CD4-positive, alpha-beta T cell treated with Interleukin-4 for 1 hour (primary cell): ENCODE measurements around the gene AQP10.
A peak's percentile ranks its signal among the peaks of the same experiment; 100 is the strongest.
"Not testable (repeated sequence)": the region's sequence is repeated elsewhere in the genome, so short reads cannot be mapped to it uniquely, and the experiment has no call there.

Source experiments
- DNase-seq, 2 donors: peaks; one replicate each; pipeline ENCODE4 v3.0.0-alpha.2; 2020 to 2022

Gene AQP10

GRCh38 chr1:154324669-154325582, 4.0 kb downstream of the AQP10 start, which contains the start of gene ATP8B2:
Gene ATP8B2, plus strand, starts transcription at chr1:154325525. Its CDS starts 2,617 bp downstream, at chr1:154328142.
- peak; percentile 85 to 88 for DNase-seq

DNA sequence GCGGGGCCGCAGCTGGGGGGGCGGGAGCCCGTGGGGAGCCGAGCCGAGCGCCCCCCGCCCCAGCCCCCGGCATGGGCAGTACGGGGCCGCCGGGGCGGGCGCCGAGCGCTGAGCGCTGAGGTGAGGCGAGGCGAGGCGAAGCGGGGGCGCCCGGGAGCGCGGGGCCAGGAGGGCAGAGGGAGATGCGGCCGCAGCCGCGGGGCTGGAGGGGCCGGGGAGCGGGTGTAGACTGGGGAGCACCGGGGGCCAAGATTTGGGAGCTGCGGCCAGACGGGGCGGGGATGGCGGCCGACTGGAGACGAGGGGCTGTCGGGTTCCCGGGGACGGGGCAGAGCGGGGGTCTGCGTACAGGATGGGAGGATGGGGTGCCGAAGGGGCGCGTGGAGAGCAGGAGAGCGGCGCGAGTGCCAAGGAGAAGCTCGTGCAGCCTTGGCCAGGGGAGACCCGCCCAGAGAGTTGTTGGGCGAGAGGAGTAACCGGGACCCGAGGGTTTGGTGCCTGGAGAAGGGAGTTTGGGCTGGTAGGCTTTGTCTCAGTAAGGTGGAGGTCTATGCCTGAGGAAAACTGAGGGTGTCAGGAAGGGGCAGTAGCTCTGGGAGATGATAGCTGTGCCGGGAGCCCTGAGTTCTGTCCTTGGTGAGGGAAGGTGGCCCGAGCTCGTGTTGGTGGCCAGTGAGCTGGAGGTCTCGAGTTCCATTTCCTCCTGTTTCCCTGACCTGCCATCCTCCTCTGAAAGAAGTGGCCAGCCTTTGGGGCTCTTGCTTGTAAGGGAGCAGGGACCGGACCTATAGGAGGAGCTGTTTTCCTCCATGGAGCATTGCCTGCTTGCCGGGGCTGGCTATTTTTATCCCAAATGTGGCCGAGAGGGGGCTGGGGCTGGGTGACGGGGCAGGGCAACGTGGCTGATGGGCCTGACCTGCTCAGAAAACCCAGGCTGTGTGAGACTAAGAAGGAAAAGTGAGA, 5.0 kb downstream of the AQP10 start:
- peak; percentile 44 to 53 for DNase-seq

DNA sequence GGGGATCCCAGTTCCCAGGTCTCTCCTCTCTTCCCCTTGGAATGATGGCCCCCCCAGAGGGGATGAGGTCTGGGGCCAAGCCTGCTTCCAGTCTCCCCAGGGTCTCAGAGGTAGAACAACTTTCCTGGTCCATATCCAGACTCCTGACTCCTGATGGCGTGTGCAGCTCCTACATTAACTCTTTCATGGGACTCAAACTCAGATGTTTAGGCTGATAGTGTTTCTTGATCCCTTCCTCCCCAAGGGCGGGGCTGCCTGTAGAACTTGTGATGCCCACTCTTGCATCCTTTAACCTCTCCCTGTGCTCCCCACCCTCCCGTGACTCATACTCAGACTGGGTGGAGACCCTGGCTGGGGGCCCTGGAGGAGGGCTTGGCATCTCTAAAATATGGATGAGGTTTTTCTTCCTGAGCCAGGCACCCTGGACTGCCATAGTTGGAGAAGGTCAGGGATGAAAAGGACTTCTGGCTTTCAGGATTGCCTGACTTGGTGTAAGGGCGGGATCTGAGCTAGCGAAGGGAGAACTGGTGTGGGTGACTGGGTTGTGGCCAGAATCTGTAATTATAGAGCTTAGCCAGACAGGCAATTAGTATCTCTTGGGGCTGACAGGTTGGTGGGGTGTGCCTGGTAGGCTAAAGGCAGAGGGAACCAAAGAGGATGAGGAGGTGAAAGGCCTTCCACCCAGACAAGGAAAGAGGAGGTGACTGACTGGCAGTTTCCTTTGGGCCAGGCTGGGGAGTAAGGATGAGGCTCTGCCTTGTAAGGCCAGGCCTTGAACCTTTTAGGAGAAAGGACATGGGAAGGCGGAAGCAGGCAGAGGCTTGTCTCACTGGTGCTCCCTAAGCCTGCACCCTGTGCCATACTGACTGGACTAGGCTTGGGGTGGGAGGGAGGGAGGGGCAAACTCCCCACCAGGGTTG, 5.9 kb downstream of the AQP10 start:
- no peak for DNase-seq

DNA sequence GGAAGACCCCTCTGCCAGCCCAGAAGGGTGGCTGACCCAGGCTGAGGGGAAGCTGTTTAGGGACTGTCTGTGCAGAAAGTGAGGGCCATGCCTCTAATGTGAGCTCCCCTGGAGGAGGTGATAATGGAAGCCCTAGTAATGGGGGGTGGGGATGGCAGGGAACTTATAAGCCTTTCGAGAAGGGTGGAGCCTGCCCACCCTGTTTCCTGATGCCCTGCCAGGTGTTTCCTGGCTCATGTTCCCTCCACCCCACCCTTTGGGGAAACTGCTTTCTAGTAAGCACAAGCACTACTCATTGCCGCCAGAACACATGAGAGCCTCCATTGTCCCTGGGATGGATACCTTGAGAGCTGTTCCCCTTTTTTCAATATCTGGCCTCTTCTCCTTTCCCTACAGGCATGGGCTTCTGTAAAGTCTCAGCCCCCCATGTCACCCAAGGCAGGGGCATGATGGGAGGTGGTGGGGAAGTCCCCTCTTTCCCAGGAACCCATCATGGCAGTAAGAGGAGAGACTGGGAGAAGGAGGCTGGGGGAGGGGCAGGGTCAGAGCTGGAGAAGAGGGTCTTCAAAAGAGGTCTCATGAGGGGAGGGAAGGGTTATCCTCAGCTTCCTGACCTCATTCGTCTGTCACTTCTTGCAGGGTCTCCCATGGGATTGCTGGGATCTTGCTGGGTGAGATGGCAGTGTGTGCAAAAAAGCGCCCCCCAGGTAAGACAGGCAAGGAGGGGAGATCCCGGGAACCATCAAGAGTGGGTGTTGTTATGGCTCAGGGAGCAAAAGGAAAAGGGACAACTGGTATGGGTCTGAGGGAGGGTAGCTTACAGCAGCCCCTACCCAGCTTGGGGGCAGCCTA, 6.8 kb downstream of the AQP10 start:
- peak; percentile 57 to 68 for DNase-seq

DNA sequence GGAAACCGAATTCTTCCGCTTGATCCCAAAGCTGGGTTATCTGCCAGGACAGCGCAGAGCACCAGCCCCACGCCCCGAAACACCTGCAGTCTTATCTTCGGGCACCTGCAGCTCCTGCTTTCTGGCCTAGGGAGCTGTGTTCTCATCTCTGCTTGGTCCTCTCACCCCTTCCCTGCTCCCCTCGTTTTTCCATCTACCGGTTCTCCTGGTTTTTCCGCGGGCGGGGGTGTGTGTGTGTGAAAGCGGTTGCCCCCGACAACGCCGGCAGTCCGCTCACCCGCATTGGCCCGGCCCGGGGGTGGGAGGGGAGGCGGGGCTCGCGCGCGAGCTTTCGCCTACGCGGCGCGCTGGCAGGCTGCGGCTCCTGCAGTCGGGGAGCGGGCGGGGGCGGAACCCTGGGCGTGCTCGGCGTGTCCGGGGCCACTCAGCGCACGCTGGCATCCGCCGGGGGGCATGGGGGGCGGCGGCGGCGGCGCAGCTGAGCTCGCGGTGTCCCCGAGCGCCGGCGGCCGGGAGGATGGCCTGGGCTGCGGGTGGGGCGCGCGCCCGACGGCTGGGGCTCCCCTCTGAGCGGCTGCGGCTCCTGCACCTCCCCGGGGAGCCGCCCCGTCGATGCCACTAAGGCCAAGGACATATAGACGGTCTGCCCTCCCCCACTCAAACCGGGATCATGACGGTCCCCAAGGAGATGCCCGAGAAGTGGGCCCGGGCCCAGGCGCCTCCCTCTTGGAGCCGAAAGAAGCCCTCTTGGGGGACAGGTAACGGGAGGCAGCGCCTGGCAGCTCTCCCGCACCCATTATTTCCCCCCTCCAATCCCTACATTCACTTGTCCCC, 7.6 kb downstream of the AQP10 start:
- DNase-seq = peak; percentile 85 to 89

GRCh38 chr1:154329152-154329521, 8.2 kb downstream of the AQP10 start:
- no peak for DNase-seq

- DNase-seq = peak in 1 of 2 donors; percentile 60
These were observed 8.7 kb downstream of the AQP10 start for GRCh38 chr1:154329551-154330131.

DNA sequence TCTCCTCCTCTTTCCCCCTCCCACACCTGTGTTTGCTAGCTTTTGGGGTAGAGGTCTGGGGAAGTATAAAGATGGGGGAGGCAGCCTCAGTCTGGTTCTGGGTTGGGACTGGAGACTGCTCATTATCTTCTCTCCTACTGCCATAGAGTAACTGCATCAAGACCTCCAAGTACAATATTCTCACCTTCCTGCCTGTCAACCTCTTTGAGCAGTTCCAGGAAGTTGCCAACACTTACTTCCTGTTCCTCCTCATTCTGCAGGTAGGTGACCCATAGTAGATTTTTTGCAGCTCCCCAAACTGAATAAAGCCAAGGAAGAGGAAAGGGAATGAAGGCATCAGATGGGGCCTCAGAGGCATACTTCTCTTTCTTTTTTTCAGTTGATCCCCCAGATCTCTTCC, 9.8 kb downstream of the AQP10 start:
- peak in 1 of 2 donors; percentile 29 for DNase-seq

GRCh38 chr1:154334079-154335024, 13.5 kb downstream of the AQP10 start:
- no peak for DNase-seq

DNA sequence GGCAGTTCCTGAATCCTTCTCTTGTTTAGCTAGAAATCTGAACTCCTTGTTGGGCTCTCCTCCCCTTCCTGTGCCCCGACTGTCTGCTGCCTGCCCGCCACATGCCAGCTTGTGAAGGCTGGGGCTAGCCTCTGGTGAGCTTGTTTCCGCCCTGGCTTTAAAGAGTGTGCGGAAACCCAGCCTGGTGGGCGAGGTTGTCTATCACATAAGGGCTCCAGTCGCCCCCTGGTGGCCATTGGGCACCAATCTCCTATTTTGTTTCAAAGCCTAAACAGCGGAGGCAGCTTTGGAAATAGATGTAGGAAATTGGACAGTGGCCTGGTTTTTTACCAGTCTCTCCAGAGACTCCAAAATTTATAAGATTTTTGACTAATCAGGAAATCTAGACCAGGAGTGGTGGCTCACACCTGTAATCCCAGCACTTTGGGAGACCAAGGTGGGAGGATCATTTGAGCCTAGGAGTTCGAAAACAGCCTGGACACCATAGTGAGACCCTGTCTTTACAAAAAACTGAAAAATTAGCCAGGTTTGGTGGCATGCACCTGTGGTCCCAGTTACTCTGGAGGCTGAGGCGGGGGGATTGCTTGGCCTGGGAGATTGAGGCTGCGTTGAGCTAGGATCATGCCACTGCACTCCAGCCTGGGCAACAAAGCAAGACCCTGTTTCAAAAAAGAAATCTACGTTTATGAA, 14.3 kb downstream of the AQP10 start:
- peak; percentile 90 to 92 for DNase-seq

GRCh38 chr1:154337253-154337894, 16.5 kb downstream of the AQP10 start:
- DNase-seq = peak in 1 of 2 donors; percentile 65

DNA sequence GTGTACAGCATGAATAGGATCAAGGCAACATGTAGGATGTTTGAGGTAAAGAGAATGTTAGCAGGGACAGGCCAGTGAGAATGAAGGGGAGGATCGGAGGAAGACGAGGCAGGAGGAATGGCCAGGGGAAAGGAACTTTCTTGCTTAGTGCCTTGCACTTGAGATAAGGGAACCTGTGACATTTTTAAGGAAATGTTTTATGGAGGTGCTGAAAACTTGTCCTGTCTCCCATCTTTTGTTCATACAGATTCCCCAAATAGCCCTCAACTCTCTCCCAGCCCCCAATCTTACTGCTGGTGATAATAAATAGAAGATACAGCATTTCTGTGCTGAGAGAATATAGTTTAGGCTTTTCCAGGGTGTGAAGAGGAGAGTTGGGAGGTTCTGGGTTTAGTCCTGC, 18.0 kb downstream of the AQP10 start:
- DNase-seq = no peak

GRCh38 chr1:154341366-154341765, 20.5 kb downstream of the AQP10 start:
- DNase-seq = not testable (repeated sequence)

GRCh38 chr1:154342132-154342531, 21.2 kb downstream of the AQP10 start:
- no peak for DNase-seq

DNA sequence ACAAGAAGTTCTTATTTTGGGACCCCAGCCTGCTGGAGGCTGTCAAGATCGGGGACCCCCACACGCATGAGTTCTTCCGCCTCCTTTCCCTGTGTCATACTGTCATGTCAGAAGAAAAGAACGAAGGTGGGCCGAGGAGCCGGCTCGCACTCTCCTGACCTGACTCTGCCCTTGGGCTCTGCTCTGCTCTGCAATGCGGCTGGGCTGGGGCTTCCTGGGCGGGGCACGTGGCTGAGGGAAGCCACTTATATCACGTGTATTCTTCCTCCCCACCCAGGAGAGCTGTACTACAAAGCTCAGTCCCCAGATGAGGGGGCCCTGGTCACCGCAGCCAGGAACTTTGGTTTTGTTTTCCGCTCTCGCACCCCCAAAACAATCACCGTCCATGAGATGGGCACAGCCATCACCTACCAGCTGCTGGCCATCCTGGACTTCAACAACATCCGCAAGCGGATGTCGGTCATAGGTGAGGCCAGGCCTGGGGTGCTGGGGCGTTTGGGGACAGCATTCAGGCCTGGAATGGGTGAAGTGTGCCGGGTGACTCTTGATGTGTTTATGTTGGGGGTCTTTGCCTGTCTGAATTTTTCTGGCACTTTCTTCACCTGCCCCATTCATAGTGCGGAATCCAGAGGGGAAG, 22.1 kb downstream of the AQP10 start:
- peak; percentile 71 to 82 for DNase-seq

- DNase-seq = peak; percentile 72 to 81
These were observed 24.3 kb downstream of the AQP10 start for GRCh38 chr1:154344977-154345837.
